ENCODE results near the gene HSP90AB1.

Gene HSP90AB1

GRCh38 chr6:44286285-44286565 lies 39.3 kb downstream of the HSP90AB1 start:
- no peak for DNase-seq (ENCODE audit: low read depth)

GRCh38 chr6:44286747-44287146 lies 39.8 kb downstream of the HSP90AB1 start:
- in situ Hi-C loops (cut with HindIII; ENCODE audit: low sequenced_read_pairs), result no loop called here
- H3K4me3 ChIP-seq (ENCODE audit: low read depth, low read length), result no peak overlapping the region
- no peak for TF ChIP-seq CTCF (IDR thresholded peaks at IDR 0.05; ENCODE audit: low read depth, low read length, missing control alignments)

More at GRCh38 chr6:44286285-44286565, 39.3 kb downstream of the HSP90AB1 start:
- H3K4me3 ChIP-seq (ENCODE audit: low read depth, low read length), result no peak overlapping the region
- in situ Hi-C loops (cut with HindIII; ENCODE audit: low sequenced_read_pairs), result no loop called here
- TF ChIP-seq CTCF (IDR thresholded peaks at IDR 0.05; ENCODE audit: low read depth, low read length, missing control alignments), result no peak

GRCh38 chr6:44289726-44290260 lies 42.9 kb downstream of the HSP90AB1 start:
- TF ChIP-seq CTCF (IDR thresholded peaks at IDR 0.05; ENCODE audit: low read depth, low read length, missing control alignments), result no peak
- in situ Hi-C loops (cut with HindIII; ENCODE audit: low sequenced_read_pairs), result no loop called here
- H3K4me3 ChIP-seq (ENCODE audit: low read depth, low read length), result no peak overlapping the region
- no peak for DNase-seq (ENCODE audit: low read depth)

More at GRCh38 chr6:44286747-44287146, 39.8 kb downstream of the HSP90AB1 start:
- no peak for DNase-seq (ENCODE audit: low read depth)

- in situ Hi-C loops (cut with HindIII; ENCODE audit: low sequenced_read_pairs), result no loop called here
- no peak for DNase-seq (ENCODE audit: low read depth)
- no peak overlapping the region for H3K4me3 ChIP-seq (ENCODE audit: low read depth, low read length)
- TF ChIP-seq CTCF (IDR thresholded peaks at IDR 0.05; ENCODE audit: low read depth, low read length, missing control alignments), result no peak
Measured at GRCh38 chr6:44291841-44292240, 44.9 kb downstream of the HSP90AB1 start.

- no peak for DNase-seq (ENCODE audit: low read depth)
- TF ChIP-seq CTCF (IDR thresholded peaks at IDR 0.05; ENCODE audit: low read depth, low read length, missing control alignments), result no peak
- in situ Hi-C loops (cut with HindIII; ENCODE audit: low sequenced_read_pairs), result no loop called here
- H3K4me3 ChIP-seq (ENCODE audit: low read depth, low read length), result no peak overlapping the region
Measured at GRCh38 chr6:44292661-44293365, 45.9 kb downstream of the HSP90AB1 start.

GRCh38 chr6:44294832-44295791 lies 48.2 kb downstream of the HSP90AB1 start:
- TF ChIP-seq CTCF (IDR thresholded peaks at IDR 0.05; ENCODE audit: low read depth, low read length, missing control alignments), result no peak
- DNase-seq (ENCODE audit: low read depth), result no peak
- in situ Hi-C loops (cut with HindIII; ENCODE audit: low sequenced_read_pairs), result no loop called here
- H3K4me3 ChIP-seq (ENCODE audit: low read depth, low read length), result no peak overlapping the region

All from astrocyte of the cerebellum (primary cell).